OCI-M2 (cell line): ENCODE data around the gene LYRM1.

Experiments
- DNase-seq: peaks from one replicate; lab custom pipeline; 2025; ENCODE audit not compliant: unreplicated experiment; lab: John Stamatoyannopoulos, UW

The LYRM1 gene

GRCh38 chr16:20871941-20872815 lies 28.4 kb upstream of the LYRM1 start:
- DNase-seq: no peak

- no peak for DNase-seq
These were observed 27.2 kb upstream of the LYRM1 start for GRCh38 chr16:20873331-20873730.

DNA sequence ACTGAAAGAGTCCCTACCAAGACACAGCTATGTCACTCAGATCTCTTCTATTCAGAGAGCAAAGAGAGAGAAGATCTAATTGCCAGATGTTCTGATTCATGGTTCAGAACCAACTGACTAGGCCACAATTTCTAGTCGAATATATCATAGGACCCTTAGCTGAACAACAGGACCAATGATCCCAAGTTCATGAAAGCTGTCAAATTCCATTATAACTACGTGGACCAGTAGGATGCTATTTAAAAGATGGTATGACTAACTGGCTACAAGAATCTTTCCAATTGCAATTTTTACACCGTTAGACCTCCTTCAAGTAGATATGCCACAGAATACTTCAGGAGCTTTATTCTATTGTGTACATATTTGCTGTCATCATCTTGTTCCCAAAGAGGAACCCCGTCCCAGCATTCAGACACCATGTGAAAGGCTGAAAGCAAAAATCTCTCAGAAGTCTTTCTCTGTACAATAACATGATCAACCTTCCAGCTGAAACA lies 26.4 kb upstream of the LYRM1 start:
- no peak for DNase-seq

GRCh38 chr16:20875355-20875650 lies 25.3 kb upstream of the LYRM1 start:
- no peak for DNase-seq

DNA sequence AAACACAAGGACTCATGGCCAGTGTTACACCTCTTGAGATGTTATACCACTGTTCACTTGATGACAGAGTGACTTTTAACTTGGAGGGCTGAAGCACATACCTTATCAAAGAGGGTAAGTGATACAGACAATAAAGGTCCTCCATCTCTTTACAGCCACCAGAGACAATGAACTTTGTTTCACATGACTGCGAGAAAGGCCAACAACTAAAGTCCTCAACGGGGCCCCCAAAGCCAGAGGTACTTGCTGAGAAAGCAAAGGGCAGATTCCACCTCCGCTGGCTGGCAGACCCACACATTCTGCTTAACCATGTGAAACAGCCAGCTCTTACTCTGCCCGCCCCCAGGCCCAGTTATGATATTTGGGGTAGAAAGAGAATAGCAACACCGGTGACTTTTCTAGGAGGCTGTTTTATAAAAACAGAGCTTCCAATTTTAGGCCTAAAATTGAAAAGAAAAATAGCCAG lies 21.9 kb upstream of the LYRM1 start:
- DNase-seq: no peak

DNA sequence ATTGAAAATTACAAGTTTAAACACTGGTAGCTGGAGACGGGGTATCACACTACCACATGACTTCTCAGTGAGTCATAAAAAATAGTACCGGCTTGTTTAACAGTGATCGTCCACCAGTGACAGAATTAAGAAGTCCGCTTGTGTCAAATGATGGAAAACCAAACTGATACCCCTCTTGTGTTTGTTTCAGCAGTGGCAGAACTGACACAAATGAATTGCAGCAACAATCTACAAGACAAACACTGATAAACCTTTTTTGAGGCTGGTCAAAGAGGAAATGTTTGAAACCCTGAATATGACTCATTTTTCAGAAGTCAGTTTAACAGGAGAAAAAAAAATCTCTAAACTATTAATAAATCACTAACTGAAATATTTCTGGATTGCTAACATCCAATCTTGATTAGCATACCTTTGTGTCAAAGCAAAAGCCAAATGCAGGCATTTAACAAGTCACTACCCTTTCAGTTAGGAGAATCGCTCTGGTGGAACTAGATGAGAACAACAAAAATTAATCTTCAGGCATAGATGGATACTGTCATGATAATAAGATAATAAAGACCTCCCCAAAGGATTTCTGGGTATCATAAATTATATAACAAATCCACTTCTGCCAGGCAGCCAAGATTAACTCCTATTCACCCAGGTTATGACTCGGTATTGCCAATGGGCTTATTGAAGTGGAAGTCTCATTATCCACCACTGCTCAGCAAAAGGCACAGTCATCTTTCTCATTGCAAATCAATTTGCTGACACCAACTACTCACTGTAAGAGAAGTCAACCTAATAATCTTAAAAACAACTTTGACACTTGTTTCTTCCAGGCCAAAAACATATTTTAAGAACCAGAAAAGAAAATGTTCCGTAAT lies 21.2 kb upstream of the LYRM1 start:
- DNase-seq: no peak

GRCh38 chr16:20880867-20881502 lies 19.6 kb upstream of the LYRM1 start:
- no peak for DNase-seq

- no peak for DNase-seq
These were observed 19.1 kb upstream of the LYRM1 start for GRCh38 chr16:20881503-20881878.

- DNase-seq: no peak
These were observed 16.9 kb upstream of the LYRM1 start for GRCh38 chr16:20883554-20884239.

DNA sequence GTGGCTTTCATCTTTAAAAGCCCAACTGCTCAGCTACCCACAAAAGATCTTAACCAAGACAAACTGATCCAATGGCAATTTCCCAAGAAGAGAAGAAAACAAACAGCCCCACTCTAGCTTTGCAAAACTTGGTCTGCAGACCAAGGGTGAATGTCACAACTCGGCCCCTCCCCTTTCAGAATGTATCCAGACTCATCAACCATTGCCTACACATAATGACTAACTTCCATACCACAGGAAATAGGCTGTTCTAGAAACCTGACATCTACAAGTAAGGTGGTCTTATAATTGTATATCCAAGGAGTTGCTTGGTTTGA lies 16.4 kb upstream of the LYRM1 start:
- no peak for DNase-seq

DNA sequence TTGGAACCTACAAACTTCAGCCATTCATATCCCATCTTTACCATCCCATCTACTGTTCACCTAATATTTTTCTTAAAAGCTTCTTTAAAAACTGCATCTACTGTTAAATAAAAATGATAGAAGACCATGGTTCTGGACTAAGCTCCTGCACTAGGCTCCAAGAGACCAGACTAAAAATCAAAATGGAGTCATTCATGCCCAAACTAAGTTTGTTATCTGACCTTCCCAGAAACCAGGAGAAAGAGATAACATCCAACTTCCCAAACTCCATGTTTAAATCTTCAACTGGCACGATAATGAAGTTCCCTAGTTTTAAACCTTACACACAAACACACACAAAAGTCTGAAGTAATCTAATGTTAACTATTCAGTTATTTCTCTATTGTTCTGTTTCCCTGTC lies 14.3 kb upstream of the LYRM1 start:
- no peak for DNase-seq

GRCh38 chr16:20887207-20887606 lies 13.4 kb upstream of the LYRM1 start:
- DNase-seq: no peak

DNA sequence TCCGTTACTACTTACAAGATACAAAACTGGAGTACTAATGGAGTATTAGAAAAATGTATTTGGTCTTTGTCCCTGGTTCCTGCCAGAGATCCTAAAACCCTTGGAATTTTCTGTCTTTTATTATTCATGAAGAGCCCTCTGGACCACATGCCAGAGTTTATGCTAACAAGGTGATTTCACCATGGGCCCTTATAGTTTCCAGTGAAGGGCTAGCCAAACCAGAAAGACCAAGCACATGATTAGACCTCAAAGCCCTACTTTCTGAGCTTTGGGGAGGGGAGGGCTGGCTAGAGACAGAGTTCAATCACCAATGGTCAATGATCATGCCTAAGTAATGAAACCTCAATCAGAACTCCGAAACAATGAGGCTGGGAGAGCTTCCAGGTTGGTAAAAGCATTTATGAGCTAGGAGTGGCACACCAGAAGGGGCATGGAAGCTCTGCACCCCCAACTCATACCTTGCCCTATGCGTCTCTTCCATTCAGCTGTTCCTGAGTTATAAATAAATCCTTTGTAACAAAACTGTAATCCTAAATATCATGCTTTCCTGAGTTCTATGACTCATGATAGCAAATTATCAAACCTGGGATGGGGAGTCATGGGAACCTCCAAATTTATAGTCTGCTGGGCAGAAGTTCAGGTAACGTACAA lies 10.8 kb upstream of the LYRM1 start:
- DNase-seq: no peak

- no peak for DNase-seq
These were observed 6.2 kb upstream of the LYRM1 start for GRCh38 chr16:20894388-20894787.

- DNase-seq: no peak
These were observed 3.2 kb upstream of the LYRM1 start for GRCh38 chr16:20897253-20897897.

- DNase-seq: no peak
These were observed 2.6 kb upstream of the LYRM1 start for GRCh38 chr16:20897922-20898321.

DNA sequence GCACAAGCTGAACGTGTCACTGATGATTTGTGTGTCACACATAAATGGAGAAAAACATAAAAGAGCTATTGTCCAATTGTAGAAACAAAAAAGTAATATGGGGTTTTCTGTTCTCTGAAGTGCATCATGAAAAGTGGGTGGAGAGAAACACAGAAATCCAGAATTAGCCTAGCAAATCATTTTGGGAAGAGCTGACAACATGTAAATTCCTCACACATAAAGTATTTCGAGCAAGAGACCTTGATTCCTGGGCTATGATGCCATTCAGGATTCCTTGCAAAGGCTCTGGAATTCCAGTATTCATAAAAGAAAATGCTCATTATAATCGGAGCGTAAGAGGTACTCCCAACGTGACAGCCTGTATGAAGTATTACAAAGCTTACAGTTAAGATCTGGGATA lies 1.5 kb upstream of the LYRM1 start:
- DNase-seq: no peak

- no peak for DNase-seq
These were observed 883 bp upstream of the LYRM1 start for GRCh38 chr16:20899477-20900298.

DNA sequence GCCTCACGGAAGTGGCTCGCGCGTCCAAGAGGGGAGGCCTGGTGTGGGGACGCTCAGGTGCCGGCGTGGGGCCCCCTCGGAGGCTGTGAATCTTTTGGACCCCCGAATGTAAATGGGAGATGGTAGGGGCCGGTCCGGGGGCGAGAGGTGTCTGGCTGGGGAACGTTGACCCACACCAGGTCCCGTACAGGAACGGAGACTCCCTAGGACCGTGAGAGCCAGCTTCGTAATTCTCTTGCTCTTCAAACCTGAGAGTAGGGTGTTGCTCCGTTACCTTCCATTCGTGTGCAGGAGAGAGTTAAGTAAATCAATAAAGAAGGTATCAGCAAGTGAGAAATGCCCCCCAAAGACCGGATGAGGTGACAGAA lies 481 bp downstream of the LYRM1 start:
- no peak for DNase-seq
